ENCODE results near the gene RNF113B. TPM values are rescaled to one million over a fixed set of nuclear protein-coding genes. Genes with fewer than 3 reads are reported as not detected.

The RNF113B gene
- total RNA-seq, 1 donor from 2014 or later: not detected

- intact Hi-C loops (cut with micrococcal nuclease): no loop called here
Observed at GRCh38 chr13:98175043-98175442, 2.0 kb downstream of the RNF113B start.

- intact Hi-C loops (cut with micrococcal nuclease): no loop called here
Observed at GRCh38 chr13:98174307-98174706, 2.8 kb downstream of the RNF113B start.

GRCh38 chr13:98173431-98174152 is 3.5 kb downstream of the RNF113B start:
- intact Hi-C loops (cut with micrococcal nuclease): no loop called here

- intact Hi-C loops (cut with micrococcal nuclease): no loop called here
Observed at GRCh38 chr13:98172590-98173422, 4.3 kb downstream of the RNF113B start.

- intact Hi-C loops (cut with micrococcal nuclease): no loop called here
Observed at GRCh38 chr13:98171900-98172589, 5.0 kb downstream of the RNF113B start.

GRCh38 chr13:98169331-98169730 is 7.7 kb downstream of the RNF113B start:
- intact Hi-C loops (cut with micrococcal nuclease): no loop called here

- intact Hi-C loops (cut with micrococcal nuclease): no loop called here
Observed at GRCh38 chr13:98162935-98163334, 14.1 kb downstream of the RNF113B start.

GRCh38 chr13:98158172-98158899 is 18.7 kb downstream of the RNF113B start:
- intact Hi-C loops (cut with micrococcal nuclease): no loop called here

- intact Hi-C loops (cut with micrococcal nuclease): no loop called here
Observed at GRCh38 chr13:98157609-98158008, 19.5 kb downstream of the RNF113B start.

GRCh38 chr13:98157188-98157587 is 19.9 kb downstream of the RNF113B start:
- intact Hi-C loops (cut with micrococcal nuclease): no loop called here

GRCh38 chr13:98156259-98156658 is 20.8 kb downstream of the RNF113B start:
- intact Hi-C loops (cut with micrococcal nuclease): no loop called here

- intact Hi-C loops (cut with micrococcal nuclease): no loop called here
Observed at GRCh38 chr13:98155475-98156109, 21.5 kb downstream of the RNF113B start.

GRCh38 chr13:98150832-98151479 is 26.1 kb downstream of the RNF113B start:
- intact Hi-C loops (cut with micrococcal nuclease): no loop called here

GRCh38 chr13:98147521-98147920 is 29.5 kb downstream of the RNF113B start:
- intact Hi-C loops (cut with micrococcal nuclease): no loop called here

GRCh38 chr13:98144801-98145350 is 32.2 kb downstream of the RNF113B start:
- intact Hi-C loops (cut with micrococcal nuclease): loop anchor here (5.0 kb wide), 1 partner anchor 168 kb away; no protein-coding TSS in a partner anchor

- intact Hi-C loops (cut with micrococcal nuclease): loop anchor here (5.0 kb wide), 1 partner anchor 167 kb away; no protein-coding TSS in a partner anchor
Observed at GRCh38 chr13:98144027-98144741, 32.9 kb downstream of the RNF113B start.

GRCh38 chr13:98143601-98144026 is 33.5 kb downstream of the RNF113B start:
- intact Hi-C loops (cut with micrococcal nuclease): loop anchor here (5.0 kb wide), 1 partner anchor 166 kb away; no protein-coding TSS in a partner anchor

- intact Hi-C loops (cut with micrococcal nuclease): loop anchor here (5.0 kb wide), 1 partner anchor 166 kb away; no protein-coding TSS in a partner anchor
Observed at GRCh38 chr13:98143157-98143553, 33.9 kb downstream of the RNF113B start.
